Tibial nerve (tissue), 4 donors: ENCODE measurements around the gene SCAND1.

Experiments used
- CTCF ChIP-seq, 5 experiments: fragments of 200-600 bp in 3 of 5; fragments of 450-650 bp in 2 of 5; sonication (generic) in 3 of 5; IDR thresholded peaks; one replicate each; pipeline ENCODE4 v1.5.1; 2016 to 2019; ENCODE audit warnings: antibody characterized with exemption in 5 of 5, mild to moderate bottlenecking in 3 of 5, moderate library complexity in 2 of 5
- EP300 ChIP-seq, 2 donors: sonication (generic); formaldehyde crosslinking; IDR thresholded peaks; one replicate each; pipeline ENCODE4 v1.6.1; 2017; ENCODE audit warnings: antibody characterized with exemption in 2 of 2, mild to moderate bottlenecking in 1 of 2
- POLR2A ChIP-seq, 2 donors: fragments of 450-650 bp; IDR thresholded peaks; one replicate each; pipeline ENCODE4 v1.6.1; 2017; ENCODE audit warnings: antibody characterized with exemption in 2 of 2, mild to moderate bottlenecking in 2 of 2, moderate library complexity in 2 of 2

GRCh38 chr20:35975576-35976373, 21.5 kb upstream of the SCAND1 start:
- TF ChIP-seq CTCF (IDR thresholded peaks at IDR 0.05) (no peak), POLR2A (IDR thresholded peaks at IDR 0.05) (no peak), EP300 (IDR thresholded peaks at IDR 0.05) (no peak)
